HG03460 (cell line): ENCODE results near the gene IMPDH1.
"Not testable (repeated sequence)": the region's sequence is repeated elsewhere in the genome, so short reads cannot be mapped to it uniquely, and the experiment has no call there.

Source experiments
- ATAC-seq: cut with Tn5 transposase; IDR thresholded peaks from one replicate; pipeline ENCODE4 v1.9.1; 2021; ENCODE audit not compliant: unreplicated experiment

IMPDH1 gene

GRCh38 chr7:128409596-128410450 lies at the start of gene IMPDH1:
Gene IMPDH1 (minus strand): TSS chr7:128409982. CDS start chr7:128409901, 81 bp downstream.
- ATAC-seq: peak; percentile 76

DNA sequence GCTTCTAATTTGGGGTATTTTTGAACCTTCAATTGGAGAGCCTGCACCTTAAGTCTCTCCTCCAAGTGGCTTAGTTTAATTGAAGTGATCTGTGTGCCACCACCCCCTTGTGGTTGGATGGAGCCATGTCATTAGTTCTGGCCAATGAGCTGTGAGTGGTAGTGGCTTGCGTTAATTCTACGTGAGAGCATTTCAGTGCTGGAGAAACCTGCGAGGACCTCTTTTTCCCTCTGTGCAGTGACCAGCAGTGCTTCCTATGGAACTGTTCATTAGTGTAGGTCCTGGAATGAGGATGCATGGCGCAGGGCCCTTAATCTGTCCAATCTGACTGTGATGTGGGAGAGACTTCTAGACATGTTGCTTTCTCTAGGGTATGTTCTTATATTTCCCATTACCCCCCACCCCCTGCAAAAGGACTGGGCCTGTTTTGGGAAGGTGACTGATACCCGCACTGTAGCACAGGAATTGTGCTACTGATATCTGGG lies 49.7 kb upstream of the IMPDH1 start:
- peak; percentile 43 for ATAC-seq

DNA sequence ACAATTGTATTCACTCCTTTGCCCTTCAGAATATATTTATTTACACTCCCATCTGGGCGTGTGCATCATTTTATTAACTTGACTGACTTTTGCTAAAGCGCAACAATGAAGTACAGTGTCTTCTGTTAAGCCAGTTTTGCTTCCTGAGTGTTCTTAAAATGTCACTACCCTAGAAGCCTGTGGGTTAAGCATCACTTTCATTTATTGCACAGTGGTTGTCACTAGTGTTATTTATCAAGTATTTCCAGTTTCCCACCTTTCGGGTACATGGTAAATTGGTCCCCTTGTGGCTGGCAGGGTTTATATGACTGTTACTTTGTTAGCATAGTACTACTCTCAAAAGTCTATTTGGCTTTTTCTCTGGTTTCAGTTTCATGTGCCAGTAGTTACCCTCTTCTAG lies 49.2 kb upstream of the IMPDH1 start:
- peak; percentile 22 for ATAC-seq

GRCh38 chr7:128457385-128457784 lies 47.6 kb upstream of the IMPDH1 start:
- ATAC-seq: not testable (repeated sequence)

DNA sequence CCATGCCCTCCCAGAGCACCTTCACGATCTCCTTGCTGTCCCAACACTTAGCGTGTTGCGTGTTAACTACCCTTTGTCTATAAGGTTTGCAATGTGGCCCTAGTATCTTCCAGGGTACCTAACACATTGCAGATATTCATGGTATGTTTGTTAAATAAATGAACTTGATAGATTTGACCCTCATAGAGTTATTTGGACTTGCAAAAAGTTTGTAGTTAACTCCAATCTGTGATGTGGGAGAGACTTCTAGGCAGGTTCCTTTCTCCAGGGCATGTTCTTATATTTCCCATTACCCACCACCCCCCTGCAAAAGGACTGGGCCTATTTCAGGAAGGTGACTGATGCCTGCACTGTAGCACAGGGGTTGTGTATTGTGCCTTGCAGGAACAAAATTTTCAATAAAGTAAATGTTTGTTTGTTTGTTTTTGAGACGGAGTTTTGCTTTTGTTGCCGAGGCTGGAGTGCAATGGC lies 46.5 kb upstream of the IMPDH1 start:
- no peak for ATAC-seq

DNA sequence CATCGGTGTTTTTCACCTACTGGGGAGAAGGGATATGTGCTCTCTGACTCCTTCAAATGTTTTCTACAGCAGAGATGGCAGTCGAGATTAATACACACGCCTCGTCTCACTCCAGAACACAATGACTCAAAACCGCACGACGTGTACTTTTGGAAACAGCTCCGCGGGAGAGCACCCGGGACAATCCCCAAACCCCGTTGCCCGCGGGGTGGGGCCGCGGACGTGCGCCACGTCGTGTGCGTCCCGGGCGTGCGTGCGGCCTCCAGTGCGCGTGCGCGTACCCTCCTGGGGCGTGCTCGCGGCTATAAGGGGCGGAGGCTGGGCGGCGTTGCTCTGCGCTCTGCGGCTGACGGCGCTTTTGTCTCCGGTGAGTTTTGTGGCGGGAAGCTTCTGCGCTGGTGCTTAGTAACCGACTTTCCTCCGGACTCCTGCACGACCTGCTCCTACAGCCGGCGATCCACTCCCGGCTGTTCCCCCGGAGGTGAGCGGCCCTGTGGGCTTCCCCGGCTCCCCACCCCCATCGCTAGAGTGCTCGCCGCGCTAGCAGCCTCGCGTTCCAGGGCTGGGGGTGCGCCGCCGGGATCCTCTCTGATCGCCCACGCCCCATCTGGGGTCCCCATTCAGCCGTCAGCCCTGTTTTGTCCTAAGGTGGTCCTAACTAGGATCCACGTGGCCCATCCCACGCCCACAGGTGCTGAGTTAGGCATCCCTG lies 45.9 kb upstream of the IMPDH1 start, which contains the start of gene HILPDA:
Gene HILPDA (plus strand): TSS at position 336 of the 712 bp plus-strand sequence. CDS start 1,391 bp downstream, outside the sequence.
- ATAC-seq: peak; percentile 80

- ATAC-seq: no peak
These were observed 45.2 kb upstream of the IMPDH1 start for GRCh38 chr7:128454808-128455542.

DNA sequence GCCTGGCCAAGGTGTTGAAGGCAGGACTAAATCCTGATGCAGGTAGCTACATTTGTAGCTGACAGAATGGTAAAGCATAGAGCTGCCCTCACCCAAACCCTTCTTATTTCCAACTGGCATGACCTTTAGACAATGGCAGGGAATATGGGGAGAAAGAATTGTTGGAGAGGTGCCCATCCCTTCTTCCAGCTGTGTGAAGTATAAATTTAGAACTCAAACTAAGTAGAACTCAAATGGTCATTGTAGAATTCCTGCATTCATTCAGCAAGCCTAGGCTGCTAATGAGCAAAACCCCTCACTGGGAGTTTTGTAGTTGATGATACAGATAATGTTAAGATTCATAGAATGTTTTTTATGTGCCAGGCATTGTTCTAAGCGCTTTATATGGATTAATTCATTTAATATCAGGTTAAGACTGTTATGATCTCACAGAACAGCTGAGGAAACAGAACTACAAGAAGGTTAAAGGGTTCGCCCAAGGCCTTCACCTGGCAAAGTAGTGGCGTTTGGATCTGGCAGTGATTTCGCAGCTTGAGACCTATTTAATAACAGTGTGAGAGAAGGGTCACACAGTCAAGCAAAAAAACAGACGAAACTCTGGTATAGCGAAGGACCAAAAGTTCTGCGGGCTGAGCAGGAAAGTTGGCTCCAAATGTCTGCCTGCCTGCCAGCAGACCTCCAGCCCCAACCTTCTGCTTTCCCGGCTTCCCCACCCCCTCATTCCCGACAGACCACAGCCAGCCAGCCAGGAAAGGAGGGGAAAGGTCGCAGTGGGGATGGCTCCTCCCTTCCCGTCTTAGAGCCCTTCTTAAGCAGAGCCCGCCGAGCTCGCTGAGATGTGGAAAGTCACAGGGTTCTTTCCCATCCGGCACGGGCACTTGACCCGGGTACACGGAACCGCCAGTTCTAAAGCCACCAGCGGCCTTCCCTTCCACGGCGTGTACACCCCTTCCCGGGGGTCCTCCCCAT lies 44.3 kb upstream of the IMPDH1 start:
- no peak for ATAC-seq

DNA sequence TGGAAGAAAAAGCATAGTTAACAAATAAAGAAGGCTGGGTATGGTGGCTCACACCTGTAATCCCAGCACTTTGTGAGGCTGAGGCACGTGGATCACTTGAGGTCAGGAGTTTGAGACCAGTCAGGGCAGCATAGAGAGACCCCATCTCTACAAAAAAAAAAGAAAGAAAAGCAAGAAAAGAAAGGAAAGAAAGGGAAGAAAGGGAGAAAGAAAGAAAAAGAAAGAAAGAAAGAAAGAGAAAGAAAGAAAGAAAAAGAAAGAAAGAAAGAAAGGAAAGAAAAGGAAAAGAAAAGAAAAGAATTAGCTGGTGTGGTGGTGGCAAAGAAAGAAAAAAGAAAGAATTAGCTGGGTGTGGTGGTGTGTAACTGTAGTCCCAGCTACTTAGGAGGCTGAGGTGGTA lies 42.8 kb upstream of the IMPDH1 start:
- no peak for ATAC-seq

DNA sequence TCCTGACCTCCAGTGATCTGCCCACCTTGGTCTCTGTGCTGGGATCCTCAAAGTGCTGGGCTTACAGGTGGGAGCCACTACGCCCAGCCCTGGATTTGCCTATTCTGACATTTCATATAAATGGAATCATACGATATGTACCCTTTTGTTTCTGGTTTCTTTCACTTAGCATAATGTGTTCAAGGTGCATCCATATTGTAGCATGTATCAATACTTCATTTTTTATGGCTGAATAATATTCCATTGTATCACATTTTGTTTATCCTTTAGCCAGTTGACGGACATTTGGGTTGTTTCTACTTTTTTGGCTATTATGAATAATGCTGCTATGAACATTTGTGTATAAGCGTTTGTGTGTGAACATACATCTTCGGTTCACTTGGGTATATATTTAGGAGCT lies 41.1 kb upstream of the IMPDH1 start:
- ATAC-seq: no peak

GRCh38 chr7:128450409-128450808 lies 40.6 kb upstream of the IMPDH1 start:
- no peak for ATAC-seq

DNA sequence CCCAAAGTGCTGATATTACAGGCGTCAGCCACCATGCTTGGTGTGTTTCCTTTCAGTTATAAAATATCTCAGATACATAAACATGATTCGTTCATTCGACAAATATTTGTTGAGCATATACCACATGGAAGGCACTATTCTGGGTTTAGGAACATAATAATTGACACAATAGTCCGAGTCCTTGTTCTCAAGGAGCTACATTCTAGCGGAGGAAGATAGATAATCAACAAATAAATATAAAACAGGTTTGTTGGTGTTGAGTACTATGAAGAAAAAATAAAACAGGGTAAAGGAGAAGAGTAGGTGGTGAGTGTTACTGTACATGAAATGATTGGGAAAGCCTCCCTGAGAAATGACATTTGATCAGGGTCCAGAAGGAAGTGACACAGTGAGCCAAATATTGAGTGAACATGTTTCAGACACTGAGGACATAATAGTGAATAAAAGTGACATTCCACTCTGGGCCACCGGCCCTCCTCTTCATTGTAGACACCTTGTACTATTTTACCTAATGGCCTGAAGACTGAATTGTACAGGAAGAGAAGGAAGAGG lies 39.0 kb upstream of the IMPDH1 start:
- no peak for ATAC-seq

DNA sequence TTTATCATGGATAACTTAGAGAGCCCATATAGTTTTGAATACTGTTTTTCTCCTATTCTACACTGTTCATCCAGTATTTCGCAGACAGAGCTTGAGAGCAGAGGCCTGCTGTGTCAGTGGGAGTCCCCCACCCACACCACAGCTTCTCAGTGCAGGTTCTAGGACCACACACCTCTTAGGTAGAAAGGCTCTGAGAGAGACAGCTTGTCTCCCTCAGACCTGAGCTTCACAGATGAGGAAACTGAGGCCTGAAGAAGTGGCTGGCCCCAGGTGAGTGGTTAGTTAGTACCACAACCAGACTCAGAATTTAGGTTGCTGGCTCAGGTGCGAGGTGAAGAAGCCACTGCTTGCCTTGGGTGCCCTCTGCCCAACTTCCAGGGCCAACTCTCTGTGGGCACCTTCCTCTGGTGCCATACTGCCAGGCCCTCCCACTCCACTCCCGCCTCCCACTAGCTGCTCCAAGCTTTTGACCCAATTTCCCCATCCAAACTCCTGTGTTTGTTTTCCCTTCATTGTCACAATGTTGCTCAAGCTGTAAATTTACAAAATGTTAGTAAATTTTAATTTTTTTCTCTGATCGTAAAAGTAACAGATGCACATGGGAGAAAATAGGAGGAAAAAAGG lies 38.3 kb upstream of the IMPDH1 start:
- ATAC-seq: no peak

GRCh38 chr7:128446306-128446705 lies 36.5 kb upstream of the IMPDH1 start:
- no peak for ATAC-seq

GRCh38 chr7:128443831-128444600 lies 34.2 kb upstream of the IMPDH1 start:
- ATAC-seq: no peak

DNA sequence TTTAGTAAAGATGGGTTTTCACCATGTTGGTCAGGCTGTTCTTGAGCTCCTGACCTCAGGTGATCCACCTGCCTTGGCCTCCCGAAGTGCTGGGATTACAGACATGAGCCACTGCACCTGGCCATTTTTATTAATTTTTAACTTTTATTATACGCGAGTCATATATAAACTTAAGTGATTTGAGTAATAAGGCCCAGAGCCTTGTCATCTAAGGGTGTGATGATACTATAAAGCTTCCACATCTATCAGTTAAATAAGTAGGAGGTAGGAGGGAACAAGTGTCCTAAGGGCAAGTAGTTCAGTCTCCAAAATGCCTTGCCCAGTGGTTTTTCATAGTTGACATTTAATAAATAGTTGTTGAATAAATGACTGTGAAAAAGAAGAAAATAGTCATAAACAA lies 32.6 kb upstream of the IMPDH1 start:
- ATAC-seq: no peak

DNA sequence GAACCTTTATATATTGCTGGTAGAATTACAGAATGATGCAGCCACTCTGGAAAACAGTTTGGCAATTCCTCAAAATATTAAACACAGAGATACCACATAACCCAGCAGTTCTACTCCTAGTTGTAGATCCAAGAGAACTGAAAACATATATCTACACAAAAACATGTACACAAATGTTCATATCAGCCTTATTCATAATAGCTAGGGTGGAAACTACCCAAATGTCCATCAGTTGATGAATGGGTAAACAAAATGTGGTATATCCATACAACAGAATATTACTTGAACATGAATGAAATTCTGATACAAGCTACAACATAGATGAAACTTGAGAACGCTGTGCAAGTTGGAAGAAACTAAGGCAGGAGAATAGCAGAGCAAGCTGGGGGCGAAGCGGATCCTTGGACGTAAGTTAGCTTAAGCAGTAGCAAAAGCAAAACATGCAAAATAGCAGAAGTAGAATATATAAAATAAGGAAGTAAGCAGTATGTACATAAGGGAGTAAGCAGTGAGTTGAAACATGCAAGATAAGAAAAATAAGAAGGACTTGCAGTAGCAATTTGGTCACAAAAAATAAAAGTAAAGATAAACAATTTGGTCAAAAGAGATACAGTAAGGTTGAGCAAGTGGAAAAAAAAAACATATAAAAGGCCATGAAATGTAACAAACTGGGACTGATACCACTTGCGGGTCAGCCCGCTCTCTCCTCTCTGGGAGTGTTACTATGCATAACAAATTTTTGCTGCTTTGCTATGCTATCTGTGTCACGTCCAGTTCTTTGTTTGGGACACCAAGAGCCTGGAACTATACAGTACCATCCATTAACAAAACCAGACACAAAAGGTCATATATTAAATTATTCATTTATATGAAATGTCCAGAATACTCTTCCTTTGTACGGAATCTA lies 27.9 kb upstream of the IMPDH1 start:
- peak; percentile 78 for ATAC-seq

- ATAC-seq: no peak
These were observed 25.5 kb upstream of the IMPDH1 start for GRCh38 chr7:128435327-128435686.
